Epithelial cell of proximal tubule (primary cell): Measurements from ENCODE around the gene EPHA3. TPM values are rescaled to one million over a fixed set of nuclear protein-coding genes. Genes with fewer than 3 reads are reported as not detected.

Experiments used
- DNase-seq: peaks from one replicate; pipeline ENCODE4 v3.0.0-alpha.2; 2011; ENCODE audit warnings: low read depth
- H3K4me3 ChIP-seq: 2 replicates; pipeline ENCODE4 v1.5.1; 2011; ENCODE audit warnings: low read depth, mild to moderate bottlenecking, low read length
- CTCF ChIP-seq: conservative IDR thresholded peaks from 2 replicates; pipeline ENCODE4 v1.5.1; 2012; ENCODE audit warnings: low read depth, mild to moderate bottlenecking, low read length
- total RNA-seq: library from RNA; depleted of rRNA; stranded (reverse); fragments of >200 nt; gene quantifications from 2 replicates; pipeline ENCODE4 v1.2.3, GENCODE V29; 2015

EPHA3 gene
- total RNA-seq, 1 donor from 2014 or later: 0.06 TPM

GRCh38 chr3:89256395-89256794, 149.0 kb downstream of the EPHA3 start:
- DNase-seq: no peak
- no peak for TF ChIP-seq CTCF
- no peak overlapping the region for H3K4me3 ChIP-seq

DNA sequence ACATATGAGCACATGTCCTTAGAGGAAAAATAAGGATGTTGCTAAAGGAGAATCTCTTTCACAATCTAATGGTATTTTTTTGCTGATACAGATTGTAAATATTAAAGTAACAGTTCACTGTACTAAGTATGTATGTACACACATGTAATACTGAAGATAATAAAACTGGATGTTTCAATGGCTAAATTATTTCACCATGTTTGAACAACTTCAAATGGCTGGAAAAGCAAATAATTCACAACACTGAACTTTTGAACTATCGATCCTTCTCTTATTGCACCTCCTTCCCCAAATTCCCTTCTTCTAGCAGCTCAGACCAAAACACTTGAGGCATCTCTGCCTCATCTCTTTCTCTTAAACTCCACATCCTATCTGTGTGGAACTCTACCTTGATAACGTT, 149.5 kb downstream of the EPHA3 start:
- TF ChIP-seq CTCF: no peak
- H3K4me3 ChIP-seq: no peak overlapping the region
- no peak for DNase-seq

DNA sequence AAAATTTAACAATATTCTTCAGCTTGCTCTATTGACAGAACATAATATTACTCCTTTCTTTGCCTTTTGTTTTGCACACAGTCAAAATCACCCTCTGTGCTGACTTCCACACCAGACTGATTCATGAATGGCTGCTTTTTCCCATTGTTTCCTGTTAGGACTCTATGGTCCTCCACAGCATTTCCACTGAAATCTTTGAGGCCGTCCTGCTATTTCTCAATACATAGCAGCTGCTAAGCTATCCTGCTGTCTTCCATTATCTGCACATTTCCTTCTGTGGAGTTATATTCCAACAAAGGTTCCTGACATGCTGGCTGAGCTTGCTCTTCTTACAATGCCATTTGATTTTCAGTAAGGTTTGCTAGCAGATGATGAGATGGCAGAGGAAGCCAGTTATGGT, 153.3 kb downstream of the EPHA3 start:
- no peak for TF ChIP-seq CTCF
- DNase-seq: no peak
- H3K4me3 ChIP-seq: no peak overlapping the region

DNA sequence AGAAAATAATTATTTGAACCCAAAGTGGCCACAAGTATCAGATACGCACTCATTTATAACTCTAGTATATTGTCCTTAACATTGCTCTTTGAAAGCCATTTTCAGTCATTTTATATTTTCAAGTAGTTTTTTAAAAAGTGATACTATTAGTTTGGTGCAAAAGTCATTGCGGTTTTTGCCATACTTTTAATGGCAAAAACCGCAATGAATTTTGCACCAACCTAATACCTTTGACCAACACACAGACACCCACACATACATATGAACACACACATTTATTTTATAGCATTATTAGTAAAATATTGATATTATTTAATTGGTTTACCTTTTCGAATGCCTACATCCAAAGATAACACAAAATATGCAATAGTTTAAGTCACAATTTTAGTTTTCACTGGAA, 154.3 kb downstream of the EPHA3 start:
- no peak overlapping the region for H3K4me3 ChIP-seq
- DNase-seq: no peak
- no peak for TF ChIP-seq CTCF

DNA sequence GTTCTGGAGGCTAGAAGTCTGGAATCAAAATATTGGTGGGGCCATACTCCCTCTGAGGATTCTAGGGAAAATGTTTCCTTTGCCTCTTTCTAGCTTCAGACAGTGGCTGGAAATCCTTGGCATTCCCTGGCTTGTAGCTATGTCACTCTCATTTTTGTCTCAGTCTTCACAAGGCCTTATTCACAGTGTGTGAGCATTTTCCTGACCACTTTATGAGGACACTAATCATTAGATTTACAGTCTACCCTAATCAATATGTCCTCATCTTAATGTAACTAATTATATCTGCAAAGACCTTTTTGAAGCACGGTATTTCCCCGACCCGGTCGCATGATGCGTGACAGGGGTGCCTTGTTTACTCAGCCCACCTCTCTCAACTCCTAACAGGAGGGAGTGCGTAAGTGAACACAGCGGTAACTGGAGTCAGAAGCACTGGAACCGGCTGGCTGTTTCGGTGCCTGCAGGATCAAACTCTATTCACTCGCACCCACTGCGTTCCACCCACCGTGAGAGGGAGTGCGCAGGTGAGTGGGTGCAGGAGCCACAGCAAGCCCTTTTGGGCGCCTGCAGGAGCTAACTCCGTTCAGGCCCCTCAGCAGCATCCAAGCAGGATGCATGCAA, 155.0 kb downstream of the EPHA3 start:
- TF ChIP-seq CTCF: no peak
- H3K4me3 ChIP-seq: no peak overlapping the region
- no peak for DNase-seq

GRCh38 chr3:89264037-89264560, 156.7 kb downstream of the EPHA3 start:
- TF ChIP-seq CTCF: no peak
- no peak for DNase-seq
- no peak overlapping the region for H3K4me3 ChIP-seq

DNA sequence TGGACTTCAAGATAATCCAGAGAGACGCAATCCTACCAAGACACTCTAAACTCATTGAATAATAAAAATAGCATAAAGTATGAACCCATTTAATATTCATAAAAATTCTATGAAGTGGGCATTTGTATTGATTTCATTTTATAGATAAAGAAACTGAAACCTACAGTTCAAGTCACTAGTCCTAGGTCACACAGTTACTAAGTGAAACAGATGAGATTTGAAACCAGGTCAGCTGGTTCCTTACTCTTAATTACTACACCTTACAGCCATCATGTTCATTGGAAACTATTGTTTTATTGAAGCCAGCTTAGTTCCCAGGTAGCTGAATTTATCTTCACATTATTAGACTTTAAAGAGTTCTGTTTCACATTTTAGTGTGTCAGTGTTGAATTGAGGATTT, 158.7 kb downstream of the EPHA3 start:
- no peak overlapping the region for H3K4me3 ChIP-seq
- TF ChIP-seq CTCF: no peak
- DNase-seq: no peak
